ENCODE data around the gene SLC5A11. TPM values are rescaled to one million over a fixed set of nuclear protein-coding genes. Genes with fewer than 3 reads are reported as not detected.

The SLC5A11 gene
- total RNA-seq, 1 experiment from 2014 or later, result 0.47 TPM

- Histone ChIP-seq H4K20me1 (ENCODE audit: insufficient read depth) (no peaks in the 10 kb centered on the region; the same call in 1 of the 2 replicates), H2AFZ (ENCODE audit: low read depth, low read length, poor library complexity, severe bottlenecking) (no peak overlapping the region), H3K9me2 (ENCODE audit: insufficient read depth) (no peaks in the 10 kb centered on the region), H3K9me3 (ENCODE audit: control insufficient read depth in 1 of 2, insufficient read depth in 1 of 2, low read depth in 1 of 2, low read length in 2 of 2) (no peaks in the 10 kb centered on the region), H3K4me3 (replicated peaks in 1 of 2; ENCODE audit: low read depth in 1 of 2, low read length in 2 of 2) (no peak overlapping the region), H3K79me2 (ENCODE audit: insufficient read depth, low read length) (no peaks in the 10 kb centered on the region), H3K27me3 (ENCODE audit: insufficient read depth, low read length) (no peaks in the 10 kb centered on the region), H3K4me2 (ENCODE audit: low read length) (no peak overlapping the region), H3K9ac (ENCODE audit: low read length) (no peak overlapping the region), H3K27ac (ENCODE audit: low read depth, low read length) (no peak overlapping the region), H3K4me1 (ENCODE audit: control insufficient read depth in 1 of 2, insufficient read depth in 2 of 2, low read length in 2 of 2) (no peaks in the 10 kb centered on the region), H3K36me3 (ENCODE audit: control insufficient read depth in 1 of 2, insufficient read depth in 2 of 2, low read length in 2 of 2) (no peaks in the 10 kb centered on the region)
- CTCF ChIA-PET, result no interaction called here
- intact Hi-C loops (cut with micrococcal nuclease), result no loop called here
- no peak for ATAC-seq
- POLR2A ChIA-PET, result no interaction called here
- BruUV-seq (replicated peaks), result no TSS peak
- no peak for TF ChIP-seq EZH2phosphoT487 (IDR thresholded peaks at IDR 0.05; ENCODE audit: borderline replicate concordance)
- no peak for TF ChIP-seq EGR1 (IDR thresholded peaks at IDR 0.05; ENCODE audit: low read depth)
- TF ChIP-seq ZBTB33 (IDR thresholded peaks at IDR 0.05; ENCODE audit: extremely low read depth, insufficient replicate concordance, low read length), result no peak
- TF ChIP-seq ZFX (IDR thresholded peaks at IDR 0.05), result no peak
- TF ChIP-seq, protein P1, sequence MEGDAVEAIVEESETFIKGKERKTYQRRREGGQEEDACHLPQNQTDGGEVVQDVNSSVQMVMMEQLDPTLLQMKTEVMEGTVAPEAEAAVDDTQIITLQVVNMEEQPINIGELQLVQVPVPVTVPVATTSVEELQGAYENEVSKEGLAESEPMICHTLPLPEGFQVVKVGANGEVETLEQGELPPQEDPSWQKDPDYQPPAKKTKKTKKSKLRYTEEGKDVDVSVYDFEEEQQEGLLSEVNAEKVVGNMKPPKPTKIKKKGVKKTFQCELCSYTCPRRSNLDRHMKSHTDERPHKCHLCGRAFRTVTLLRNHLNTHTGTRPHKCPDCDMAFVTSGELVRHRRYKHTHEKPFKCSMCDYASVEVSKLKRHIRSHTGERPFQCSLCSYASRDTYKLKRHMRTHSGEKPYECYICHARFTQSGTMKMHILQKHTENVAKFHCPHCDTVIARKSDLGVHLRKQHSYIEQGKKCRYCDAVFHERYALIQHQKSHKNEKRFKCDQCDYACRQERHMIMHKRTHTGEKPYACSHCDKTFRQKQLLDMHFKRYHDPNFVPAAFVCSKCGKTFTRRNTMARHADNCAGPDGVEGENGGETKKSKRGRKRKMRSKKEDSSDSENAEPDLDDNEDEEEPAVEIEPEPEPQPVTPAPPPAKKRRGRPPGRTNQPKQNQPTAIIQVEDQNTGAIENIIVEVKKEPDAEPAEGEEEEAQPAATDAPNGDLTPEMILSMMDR (IDR thresholded peaks at IDR 0.05 in 2 of 3, conservative IDR thresholded peaks at IDR 0.05 in 1 of 3; ENCODE audit: borderline replicate concordance in 1 of 3, insufficient read depth in 1 of 3, low read depth in 2 of 3, low read length in 2 of 3), result no peak
- no peak for TF ChIP-seq SP1 (IDR thresholded peaks at IDR 0.05; ENCODE audit: low read depth)
- no peak for TF ChIP-seq SIN3A (IDR thresholded peaks at IDR 0.05; ENCODE audit: low read depth)
- no peak for DNase-seq (ENCODE audit: low read depth, low spot score)
- RAD21 ChIA-PET (ENCODE audit: low non-redundant PET in 1 of 2, low total read pairs in 2 of 2, uncharacterized antibody in 2 of 2, unreplicated experiment in 2 of 2), result no interaction called here
Observed at GRCh38 chr16:24863582-24864437, 18.0 kb downstream of the SLC5A11 start.

Data from HCT116 (cell line).